ENCODE data around the gene INPP5E.

DNA sequence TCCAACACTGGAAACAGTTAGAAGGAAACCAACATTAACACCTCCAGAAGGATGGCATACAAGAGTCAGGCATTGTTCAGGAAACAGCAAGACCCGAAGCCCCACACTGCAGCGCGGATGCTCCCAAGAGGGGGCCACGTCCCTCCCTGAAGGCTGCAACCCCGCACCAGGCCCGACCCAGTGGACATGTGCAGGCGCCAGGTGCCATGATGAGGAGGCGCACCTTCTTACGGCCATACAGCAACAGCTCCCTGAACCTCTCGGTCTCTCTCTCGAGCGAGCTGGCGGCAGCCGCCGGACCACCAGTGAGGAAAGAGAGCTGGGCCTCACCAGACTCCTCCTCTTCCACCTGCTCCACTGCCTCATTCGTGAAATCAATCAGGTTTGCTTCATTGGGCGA is 23.0 kb upstream of the INPP5E start:
- TF ChIP-seq CTCF (conservative IDR thresholded peaks at IDR 0.05) (no peak), EZH2 (IDR thresholded peaks at IDR 0.05; ENCODE audit: low read depth) (no peak)

Data from PC-9 (cell line).